GM06990 (cell line): ENCODE measurements around the gene AOC1.

Experiments
- DNase-seq: peaks from one replicate; pipeline ENCODE4 v3.0.0-alpha.2; 2011; ENCODE audit not compliant: insufficient read length; ENCODE audit errors: extremely low read depth
- H3K27me3 ChIP-seq: replicated peaks from 2 replicates; pipeline ENCODE4 v1.6.0; 2011; ENCODE audit warnings: low read length; ENCODE audit not compliant: control insufficient read depth, insufficient read depth
- H3K36me3 ChIP-seq: 2 replicates; pipeline ENCODE4 v1.5.1; 2011; ENCODE audit warnings: low read length; ENCODE audit not compliant: control insufficient read depth, insufficient read depth
- H3K4me3 ChIP-seq: replicated peaks from 2 replicates; pipeline ENCODE4 v1.5.1; 2011; ENCODE audit warnings: low read depth, mild to moderate bottlenecking, control low read depth, low read length
- TF ChIP-seq, protein P1 (sequence below): IDR thresholded peaks from 2 replicates; pipeline ENCODE4 v1.5.1; 2011; ENCODE audit warnings: low read length, control low read depth, mild to moderate bottlenecking, inconsistent platforms; ENCODE audit not compliant: insufficient read depth, poor library complexity, severe bottlenecking

AOC1 gene

DNA sequence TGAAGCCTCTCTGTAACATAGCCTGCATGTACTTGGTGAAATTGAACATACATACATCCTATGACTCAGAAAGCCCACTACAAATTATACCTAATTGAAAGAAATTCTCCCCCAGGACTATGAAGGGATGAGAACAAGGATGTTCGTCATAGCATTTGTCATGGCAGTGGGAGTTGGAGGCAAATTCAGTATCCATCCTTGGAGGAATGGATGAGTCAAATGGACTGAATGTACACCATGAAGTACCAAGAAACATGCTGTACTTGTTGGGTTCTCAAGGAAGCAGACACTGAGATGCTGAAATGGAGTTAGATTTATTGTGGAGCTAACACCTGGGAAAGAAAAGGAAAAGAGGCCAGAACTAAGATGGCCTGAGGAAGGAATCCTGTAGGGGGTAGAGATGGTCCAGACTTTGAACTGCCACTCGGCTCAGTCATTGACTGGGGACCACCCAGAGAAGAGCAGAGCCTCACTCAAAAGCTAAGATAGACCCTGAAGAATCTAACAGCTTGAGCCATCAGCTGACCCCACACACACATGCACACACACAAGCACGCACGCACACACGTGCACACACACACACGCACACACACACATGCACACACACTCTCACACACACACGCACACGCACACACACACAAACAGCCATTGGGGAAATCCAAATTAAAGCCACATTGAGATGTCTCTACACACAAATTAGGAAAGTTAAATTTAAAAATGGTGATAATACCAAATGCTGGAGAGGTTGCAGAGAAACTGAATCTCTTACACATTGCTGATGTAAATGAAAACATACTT, 22.3 kb downstream of the AOC1 start:
- Histone ChIP-seq H3K36me3 (no peaks in the 10 kb centered on the region), H3K4me3 (no peak overlapping the region), H3K27me3 (no peaks in the 10 kb centered on the region; the same call in none of the 2 replicates)
- TF ChIP-seq, protein P1, sequence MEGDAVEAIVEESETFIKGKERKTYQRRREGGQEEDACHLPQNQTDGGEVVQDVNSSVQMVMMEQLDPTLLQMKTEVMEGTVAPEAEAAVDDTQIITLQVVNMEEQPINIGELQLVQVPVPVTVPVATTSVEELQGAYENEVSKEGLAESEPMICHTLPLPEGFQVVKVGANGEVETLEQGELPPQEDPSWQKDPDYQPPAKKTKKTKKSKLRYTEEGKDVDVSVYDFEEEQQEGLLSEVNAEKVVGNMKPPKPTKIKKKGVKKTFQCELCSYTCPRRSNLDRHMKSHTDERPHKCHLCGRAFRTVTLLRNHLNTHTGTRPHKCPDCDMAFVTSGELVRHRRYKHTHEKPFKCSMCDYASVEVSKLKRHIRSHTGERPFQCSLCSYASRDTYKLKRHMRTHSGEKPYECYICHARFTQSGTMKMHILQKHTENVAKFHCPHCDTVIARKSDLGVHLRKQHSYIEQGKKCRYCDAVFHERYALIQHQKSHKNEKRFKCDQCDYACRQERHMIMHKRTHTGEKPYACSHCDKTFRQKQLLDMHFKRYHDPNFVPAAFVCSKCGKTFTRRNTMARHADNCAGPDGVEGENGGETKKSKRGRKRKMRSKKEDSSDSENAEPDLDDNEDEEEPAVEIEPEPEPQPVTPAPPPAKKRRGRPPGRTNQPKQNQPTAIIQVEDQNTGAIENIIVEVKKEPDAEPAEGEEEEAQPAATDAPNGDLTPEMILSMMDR, result no peak
- DNase-seq, result no peak

DNA sequence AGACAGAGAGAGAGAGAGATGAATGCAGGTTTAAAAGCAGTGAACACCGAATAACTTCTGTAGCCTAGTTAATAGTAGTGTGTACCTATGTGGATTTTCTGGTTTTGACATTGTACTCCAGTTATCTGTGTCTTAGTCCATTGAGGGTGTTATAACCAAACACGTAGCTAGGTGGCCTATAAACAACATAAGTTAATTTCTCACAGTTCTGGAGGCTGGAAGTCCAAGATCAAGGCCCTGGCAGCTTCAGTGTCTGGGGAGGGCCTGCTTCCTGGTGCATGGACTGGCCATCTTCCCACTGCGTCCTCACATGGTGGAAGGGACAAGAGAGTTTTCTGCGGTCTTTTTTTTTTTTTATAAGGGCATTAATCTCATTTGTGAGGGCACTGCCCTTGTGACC, 23.5 kb downstream of the AOC1 start:
- DNase-seq, result no peak
- TF ChIP-seq, protein P1, result peak; percentile 33
- H3K36me3 ChIP-seq, result no peaks in the 10 kb centered on the region
- no peak overlapping the region for H3K4me3 ChIP-seq
- H3K27me3 ChIP-seq, result no peaks in the 10 kb centered on the region; the same call in none of the 2 replicates

DNA sequence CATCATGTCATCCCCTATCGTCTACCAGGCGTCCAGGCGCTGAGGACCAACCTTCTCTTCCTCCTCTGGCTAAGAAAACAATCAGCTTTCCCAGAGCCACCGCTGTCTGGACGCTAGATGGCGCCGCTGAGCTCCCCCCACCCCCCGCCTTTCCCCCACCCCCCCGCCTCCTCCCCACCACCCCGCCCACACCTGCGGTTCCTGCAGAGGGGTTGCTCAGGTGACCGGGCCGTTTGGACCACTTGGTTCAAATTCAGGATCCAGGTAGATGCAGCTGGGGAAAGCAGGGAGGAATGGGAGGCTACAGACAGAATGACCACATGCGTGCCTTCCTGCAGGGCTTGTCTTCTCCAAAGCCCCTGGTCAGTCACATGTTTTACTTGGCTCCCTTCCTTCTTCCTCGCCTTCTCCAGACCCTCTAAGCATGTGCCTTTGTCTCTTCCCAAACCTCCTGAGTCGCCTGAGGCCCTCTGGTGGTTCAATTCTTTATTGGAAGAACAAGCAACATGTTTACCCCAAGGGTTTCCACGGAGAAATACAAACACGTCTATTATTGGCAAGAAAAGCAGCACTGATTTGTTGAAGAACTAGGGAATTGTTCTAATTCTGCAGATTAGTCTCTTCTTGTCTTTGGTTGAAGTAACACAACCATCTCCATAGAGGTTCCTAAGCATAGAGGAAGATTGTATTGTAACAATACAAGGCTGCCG, 24.7 kb downstream of the AOC1 start:
- no peak for DNase-seq

DNA sequence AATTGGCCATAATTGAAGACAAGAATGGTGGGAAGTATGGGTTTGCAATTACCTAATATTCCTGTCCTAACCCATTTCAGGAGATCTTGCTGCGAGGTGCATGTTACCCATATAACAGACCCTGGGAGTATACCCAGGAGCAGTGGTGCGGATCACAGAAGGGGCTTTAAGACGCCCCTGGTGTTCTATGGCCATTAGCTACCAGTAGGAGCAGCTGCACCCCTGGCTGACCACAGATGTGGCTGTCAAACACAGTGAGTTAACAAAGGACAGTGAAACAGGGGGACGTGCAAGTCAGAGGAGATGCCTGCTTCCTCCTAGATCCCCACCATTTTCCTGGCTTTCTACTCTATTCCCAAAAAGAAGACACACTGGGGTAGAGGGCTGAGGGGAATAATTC, 25.2 kb downstream of the AOC1 start:
- no peaks in the 10 kb centered on the region; the same call in none of the 2 replicates for H3K27me3 ChIP-seq
- H3K4me3 ChIP-seq, result no peak overlapping the region
- TF ChIP-seq, protein P1, result no peak
- no peaks in the 10 kb centered on the region for H3K36me3 ChIP-seq
- DNase-seq, result no peak

More for the DNA sequence above, 24.7 kb downstream of the AOC1 start:
- Histone ChIP-seq H3K27me3 (no peaks in the 10 kb centered on the region; the same call in none of the 2 replicates), H3K4me3 (no peak overlapping the region), H3K36me3 (no peaks in the 10 kb centered on the region)
- TF ChIP-seq, protein P1, result peak; percentile 64

DNA sequence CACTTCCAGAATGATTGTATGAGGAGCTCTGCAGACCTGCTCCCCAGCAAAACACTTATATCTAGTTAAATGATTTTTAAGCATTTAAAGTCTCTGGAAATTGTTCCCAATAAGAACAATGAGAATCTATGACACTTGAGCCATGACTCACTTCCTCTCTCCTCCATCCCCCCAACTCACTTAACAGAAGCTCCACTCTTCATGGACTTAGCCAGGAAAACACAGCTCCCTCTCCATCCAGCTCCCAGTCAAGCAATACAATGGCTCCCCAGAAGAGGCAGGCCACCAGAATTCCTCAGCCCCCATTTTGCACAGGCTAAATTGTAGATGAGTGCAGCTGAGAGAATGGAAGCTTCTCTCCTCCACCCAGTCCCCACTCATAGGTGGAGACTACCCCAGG, 27.0 kb downstream of the AOC1 start:
- Histone ChIP-seq H3K27me3 (no peaks in the 10 kb centered on the region; the same call in none of the 2 replicates), H3K4me3 (no peak overlapping the region), H3K36me3 (no peaks in the 10 kb centered on the region)
- DNase-seq, result no peak
- TF ChIP-seq, protein P1, result no peak
